ENCODE measurements around the gene RHOG.

The RHOG gene

GRCh38 chr11:3782963-3783362 is 57.8 kb downstream of the RHOG start:
- Mint-ChIP-seq H3K27me3 (ENCODE audit: low read depth) (no peaks in the 10 kb centered on the region), H3K27ac (no peak overlapping the region), H3K4me1 (peaks cover 8% of the 10 kb centered on the region), H3K4me3 (no peak overlapping the region), H3K36me3 (ENCODE audit: low read depth) (peaks cover 42% of the 10 kb centered on the region), H3K9me3 (no peaks in the 10 kb centered on the region)
- no peak for TF ChIP-seq CTCF (IDR thresholded peaks at IDR 0.05; ENCODE audit: unreplicated experiment in 3 of 3)

- Mint-ChIP-seq H3K36me3 (ENCODE audit: low read depth) (peaks cover 48% of the 10 kb centered on the region), H3K9me3 (no peaks in the 10 kb centered on the region), H3K27ac (no peak overlapping the region), H3K4me1 (no peaks in the 10 kb centered on the region), H3K4me3 (no peak overlapping the region), H3K27me3 (ENCODE audit: low read depth) (no peaks in the 10 kb centered on the region)
- no peak for TF ChIP-seq CTCF (IDR thresholded peaks at IDR 0.05; ENCODE audit: unreplicated experiment in 3 of 3)
These were observed 59.3 kb downstream of the RHOG start for GRCh38 chr11:3781423-3781822.

Data from nephron (organoid).